ENCODE data around the gene TMEM236.

DNA sequence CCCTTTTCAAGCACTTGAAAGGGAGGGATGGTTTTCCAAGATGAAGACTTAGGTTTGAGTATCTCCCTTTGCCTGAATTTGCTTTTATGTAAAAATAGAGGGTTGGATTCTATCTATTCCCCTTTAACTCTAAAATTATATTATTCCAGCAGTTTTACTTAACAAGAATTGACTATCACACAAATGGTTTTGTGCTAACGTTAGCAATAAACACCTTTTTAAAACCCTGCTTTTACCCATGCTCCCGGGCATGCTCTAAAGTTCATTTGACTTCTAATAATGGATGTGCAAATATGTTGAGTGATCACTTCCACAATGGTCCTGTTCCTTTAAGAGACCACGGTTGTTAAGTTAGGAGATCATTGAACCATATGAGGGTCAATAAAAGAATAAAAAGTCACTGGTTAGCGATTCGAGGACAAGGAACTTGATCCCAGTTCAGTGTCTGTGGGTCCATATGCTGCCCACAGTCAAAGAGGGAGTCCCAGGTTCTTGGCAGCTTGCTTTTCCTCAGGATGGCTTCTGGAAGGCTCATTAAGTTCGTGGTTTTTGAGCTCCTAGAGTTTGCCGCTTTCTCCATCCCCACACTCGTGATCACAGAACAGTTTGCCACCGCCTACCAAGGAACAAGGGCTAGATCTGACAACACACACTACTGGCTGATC lies at the start of gene TMEM236:
- TF ChIP-seq, protein P1, sequence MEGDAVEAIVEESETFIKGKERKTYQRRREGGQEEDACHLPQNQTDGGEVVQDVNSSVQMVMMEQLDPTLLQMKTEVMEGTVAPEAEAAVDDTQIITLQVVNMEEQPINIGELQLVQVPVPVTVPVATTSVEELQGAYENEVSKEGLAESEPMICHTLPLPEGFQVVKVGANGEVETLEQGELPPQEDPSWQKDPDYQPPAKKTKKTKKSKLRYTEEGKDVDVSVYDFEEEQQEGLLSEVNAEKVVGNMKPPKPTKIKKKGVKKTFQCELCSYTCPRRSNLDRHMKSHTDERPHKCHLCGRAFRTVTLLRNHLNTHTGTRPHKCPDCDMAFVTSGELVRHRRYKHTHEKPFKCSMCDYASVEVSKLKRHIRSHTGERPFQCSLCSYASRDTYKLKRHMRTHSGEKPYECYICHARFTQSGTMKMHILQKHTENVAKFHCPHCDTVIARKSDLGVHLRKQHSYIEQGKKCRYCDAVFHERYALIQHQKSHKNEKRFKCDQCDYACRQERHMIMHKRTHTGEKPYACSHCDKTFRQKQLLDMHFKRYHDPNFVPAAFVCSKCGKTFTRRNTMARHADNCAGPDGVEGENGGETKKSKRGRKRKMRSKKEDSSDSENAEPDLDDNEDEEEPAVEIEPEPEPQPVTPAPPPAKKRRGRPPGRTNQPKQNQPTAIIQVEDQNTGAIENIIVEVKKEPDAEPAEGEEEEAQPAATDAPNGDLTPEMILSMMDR (IDR thresholded peaks at IDR 0.05; ENCODE audit: low read depth, low read length) = no peak
- no peak for TF ChIP-seq POLR2A (IDR thresholded peaks at IDR 0.05; ENCODE audit: extremely low read depth, insufficient read length)
- TF ChIP-seq, protein P2, sequence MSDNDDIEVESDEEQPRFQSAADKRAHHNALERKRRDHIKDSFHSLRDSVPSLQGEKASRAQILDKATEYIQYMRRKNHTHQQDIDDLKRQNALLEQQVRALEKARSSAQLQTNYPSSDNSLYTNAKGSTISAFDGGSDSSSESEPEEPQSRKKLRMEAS (IDR thresholded peaks at IDR 0.05; ENCODE audit: low read depth, low read length) = no peak
- no peak for TF ChIP-seq MYC (IDR thresholded peaks at IDR 0.05; ENCODE audit: low read depth, low read length)

Data from NB4 (cell line).